ENCODE results near the gene ZNF827. TPM values are rescaled to one million over a fixed set of nuclear protein-coding genes. Genes with fewer than 3 reads are reported as not detected.

Gene ZNF827
- total and polyA plus RNA-seq, 2 experiments from 2014 or later = 20.3 to 33.1 TPM

- no peak overlapping the region for H3K4me3 Mint-ChIP-seq
- Histone ChIP-seq H3K4me3 (no peak overlapping the region), H3F3A (replicated peaks; ENCODE audit: low read depth) (peaks cover 4% of the 10 kb centered on the region; the same call in 1 of the 2 replicates), H4K20me1 (replicated peaks; ENCODE audit: insufficient read depth) (no peaks in the 10 kb centered on the region), H3K4me1 (ENCODE audit: insufficient read depth) (peaks cover 37% of the 10 kb centered on the region), H3K4me2 (no peak overlapping the region), H3K27me3 (ENCODE audit: insufficient read depth) (no peaks in the 10 kb centered on the region), H3K36me3 (ENCODE audit: insufficient read depth) (peaks cover 11% of the 10 kb centered on the region; the same call in 1 of the 2 replicates), H3K79me2 (replicated peaks; ENCODE audit: insufficient read depth) (no peaks in the 10 kb centered on the region), H3K9me2 (ENCODE audit: insufficient read depth) (no peaks in the 10 kb centered on the region), H3K27ac (ENCODE audit: low read depth) (no peak overlapping the region; the same call in 1 of the 2 replicates), H2AFZ (no peak overlapping the region)
- peaks cover 16% of the 10 kb centered on the region for H3K27me3 Mint-ChIP-seq (ENCODE audit: insufficient read depth, low read depth, poor library complexity)
- no peak for ATAC-seq
- peaks cover 71% of the 10 kb centered on the region for H3K4me1 Mint-ChIP-seq
- H3K9me3 Mint-ChIP-seq = peaks cover 5% of the 10 kb centered on the region; the same call in 2 of the 3 replicates
- no peak for DNase-seq (ENCODE audit: low spot score)
- no peak overlapping the region for H3K27ac Mint-ChIP-seq
- H3K36me3 Mint-ChIP-seq (ENCODE audit: low read depth) = peaks cover 73% of the 10 kb centered on the region
- TF ChIP-seq CREB1 (CRISPR knock-in tag; IDR thresholded peaks at IDR 0.05; ENCODE audit: low read depth) (no peak), EZH2phosphoT487 (IDR thresholded peaks at IDR 0.05; ENCODE audit: unreplicated experiment) (no peak), STAT1 (IDR thresholded peaks at IDR 0.05; ENCODE audit: unreplicated experiment) (no peak), CTCF (conservative IDR thresholded peaks at IDR 0.05; ENCODE audit: low read depth in 2 of 2) (no peak), POLR2AphosphoS5 (IDR thresholded peaks at IDR 0.05; ENCODE audit: low read depth) (no peak), EZH2 (IDR thresholded peaks at IDR 0.05; ENCODE audit: low read depth, unreplicated experiment) (no peak), ZNF462 (CRISPR knock-in tag; IDR thresholded peaks at IDR 0.05) (no peak), ZNF331 (CRISPR knock-in tag; IDR thresholded peaks at IDR 0.05; ENCODE audit: low read depth) (no peak), JUNB (IDR thresholded peaks at IDR 0.05; ENCODE audit: unreplicated experiment) (no peak), REST (IDR thresholded peaks at IDR 0.05; ENCODE audit: unreplicated experiment) (no peak), ETS1 (IDR thresholded peaks at IDR 0.05) (no peak), ZNF114 (CRISPR knock-in tag; IDR thresholded peaks at IDR 0.05) (no peak), NANOG (IDR thresholded peaks at IDR 0.05; ENCODE audit: borderline replicate concordance) (no peak)
Observed at GRCh38 chr4:145840801-145841200, 97.8 kb downstream of the ZNF827 start.

Data from GM23338 (cell line).